Measurements from ENCODE around the gene FAM9C. TPM values are rescaled to one million over a fixed set of nuclear protein-coding genes. Genes with fewer than 3 reads are reported as not detected.

FAM9C gene
- total RNA-seq, 4 donors from 2014 or later, result 0.17 to 0.22 TPM; not detected in 2

DNA sequence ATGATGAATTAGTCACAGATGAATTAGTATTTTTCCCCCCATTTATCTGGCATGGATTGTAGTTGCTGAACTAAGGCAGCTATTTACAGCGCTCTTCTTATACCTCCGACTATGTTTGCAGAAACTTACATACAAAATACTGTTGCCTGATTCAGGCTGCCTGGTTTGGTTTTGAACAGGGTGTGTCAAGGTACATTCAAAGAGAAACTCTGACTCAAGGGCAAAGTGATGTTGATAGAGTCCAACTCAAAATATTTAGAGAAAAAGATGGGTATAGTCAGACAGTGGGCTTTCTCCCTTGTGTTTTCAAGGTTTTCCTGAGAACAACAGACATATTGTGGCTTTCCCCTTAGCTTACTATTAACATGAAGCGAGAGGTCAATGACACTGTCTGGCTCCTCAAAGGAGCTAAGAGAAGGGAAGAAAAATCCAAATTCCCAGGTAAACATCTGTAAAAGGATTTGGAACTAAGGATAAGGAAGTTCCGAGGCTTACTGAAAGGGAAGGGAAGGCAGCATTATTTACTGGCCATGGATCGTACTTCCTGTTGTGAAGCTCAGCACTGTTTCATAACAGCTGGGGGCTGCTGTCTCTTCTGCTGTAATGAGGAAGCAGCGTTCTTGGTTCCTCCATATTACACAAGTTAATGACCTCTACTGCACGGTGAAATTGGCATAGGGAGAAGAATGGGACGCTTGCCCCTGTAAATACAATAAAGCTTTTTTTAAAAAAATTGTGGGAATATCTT is 30.9 kb downstream of the FAM9C start:
- TF ChIP-seq, protein P1, sequence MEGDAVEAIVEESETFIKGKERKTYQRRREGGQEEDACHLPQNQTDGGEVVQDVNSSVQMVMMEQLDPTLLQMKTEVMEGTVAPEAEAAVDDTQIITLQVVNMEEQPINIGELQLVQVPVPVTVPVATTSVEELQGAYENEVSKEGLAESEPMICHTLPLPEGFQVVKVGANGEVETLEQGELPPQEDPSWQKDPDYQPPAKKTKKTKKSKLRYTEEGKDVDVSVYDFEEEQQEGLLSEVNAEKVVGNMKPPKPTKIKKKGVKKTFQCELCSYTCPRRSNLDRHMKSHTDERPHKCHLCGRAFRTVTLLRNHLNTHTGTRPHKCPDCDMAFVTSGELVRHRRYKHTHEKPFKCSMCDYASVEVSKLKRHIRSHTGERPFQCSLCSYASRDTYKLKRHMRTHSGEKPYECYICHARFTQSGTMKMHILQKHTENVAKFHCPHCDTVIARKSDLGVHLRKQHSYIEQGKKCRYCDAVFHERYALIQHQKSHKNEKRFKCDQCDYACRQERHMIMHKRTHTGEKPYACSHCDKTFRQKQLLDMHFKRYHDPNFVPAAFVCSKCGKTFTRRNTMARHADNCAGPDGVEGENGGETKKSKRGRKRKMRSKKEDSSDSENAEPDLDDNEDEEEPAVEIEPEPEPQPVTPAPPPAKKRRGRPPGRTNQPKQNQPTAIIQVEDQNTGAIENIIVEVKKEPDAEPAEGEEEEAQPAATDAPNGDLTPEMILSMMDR (IDR thresholded peaks at IDR 0.05; ENCODE audit: low read depth), result no peak

DNA sequence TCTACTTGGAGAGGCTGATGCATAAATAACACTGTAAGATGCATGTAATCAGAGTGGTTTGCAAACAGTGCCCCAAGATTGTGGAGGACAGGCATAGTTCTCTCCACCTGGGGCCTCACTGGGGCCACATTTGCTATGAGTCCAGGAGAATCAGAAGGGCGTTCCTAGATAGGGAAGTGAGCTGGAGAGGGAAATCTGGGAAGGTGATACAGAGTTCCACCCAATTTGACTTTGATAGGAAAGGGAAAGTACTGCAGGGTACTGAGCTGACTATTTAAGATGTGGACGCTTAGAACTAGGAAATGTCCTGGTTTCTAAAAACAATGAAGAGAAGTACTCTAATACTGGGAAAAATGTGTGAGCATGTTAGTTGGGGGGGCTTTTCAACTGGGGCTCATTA is 33.9 kb downstream of the FAM9C start:
- TF ChIP-seq, protein P1 (IDR thresholded peaks at IDR 0.05; ENCODE audit: low read depth), result no peak

- TF ChIP-seq, protein P1 (IDR thresholded peaks at IDR 0.05; ENCODE audit: low read depth), result no peak
Observed at GRCh38 chrX:13009844-13010243, 34.6 kb downstream of the FAM9C start.

DNA sequence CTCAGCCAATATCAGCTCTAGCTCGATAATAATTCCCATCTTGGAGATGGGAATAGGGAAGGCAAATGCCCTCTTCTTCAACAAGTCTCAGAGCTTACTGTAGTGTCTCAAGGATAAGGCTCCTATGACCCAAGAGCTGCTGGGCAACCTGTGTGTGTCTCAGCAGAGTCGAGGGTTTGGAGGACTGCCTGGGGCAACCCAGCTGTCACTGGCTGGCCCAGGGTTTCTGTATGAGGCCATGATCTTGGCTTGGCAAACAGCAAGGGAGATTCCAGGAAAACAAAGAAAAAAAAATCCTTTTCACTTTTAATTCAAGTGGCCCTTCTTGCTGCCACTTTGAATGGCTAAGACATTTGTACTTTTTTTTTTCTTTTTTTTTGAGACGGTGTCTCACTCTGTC is 35.1 kb downstream of the FAM9C start:
- TF ChIP-seq, protein P1 (IDR thresholded peaks at IDR 0.05; ENCODE audit: low read depth), result no peak

GRCh38 chrX:13008851-13009250 is 35.6 kb downstream of the FAM9C start:
- TF ChIP-seq, protein P1 (IDR thresholded peaks at IDR 0.05; ENCODE audit: low read depth), result no peak

DNA sequence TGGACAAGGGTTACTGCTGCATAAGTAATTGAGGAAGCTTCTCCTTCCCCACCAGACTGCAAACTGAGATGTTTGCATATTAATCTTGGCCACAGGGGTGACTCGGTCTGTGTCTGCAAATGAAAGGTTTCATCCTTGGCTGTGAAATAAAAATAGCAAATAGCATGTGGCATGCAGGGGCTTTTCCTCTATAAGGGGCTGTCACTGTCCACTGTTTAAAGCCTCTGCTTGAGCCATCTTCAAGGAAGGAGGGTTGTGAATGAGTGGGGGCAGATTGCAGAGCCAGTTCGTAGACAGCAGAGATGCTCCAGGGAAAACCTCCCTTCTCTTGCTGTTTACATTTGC is 36.3 kb downstream of the FAM9C start:
- TF ChIP-seq, protein P1 (IDR thresholded peaks at IDR 0.05; ENCODE audit: low read depth), result no peak

DNA sequence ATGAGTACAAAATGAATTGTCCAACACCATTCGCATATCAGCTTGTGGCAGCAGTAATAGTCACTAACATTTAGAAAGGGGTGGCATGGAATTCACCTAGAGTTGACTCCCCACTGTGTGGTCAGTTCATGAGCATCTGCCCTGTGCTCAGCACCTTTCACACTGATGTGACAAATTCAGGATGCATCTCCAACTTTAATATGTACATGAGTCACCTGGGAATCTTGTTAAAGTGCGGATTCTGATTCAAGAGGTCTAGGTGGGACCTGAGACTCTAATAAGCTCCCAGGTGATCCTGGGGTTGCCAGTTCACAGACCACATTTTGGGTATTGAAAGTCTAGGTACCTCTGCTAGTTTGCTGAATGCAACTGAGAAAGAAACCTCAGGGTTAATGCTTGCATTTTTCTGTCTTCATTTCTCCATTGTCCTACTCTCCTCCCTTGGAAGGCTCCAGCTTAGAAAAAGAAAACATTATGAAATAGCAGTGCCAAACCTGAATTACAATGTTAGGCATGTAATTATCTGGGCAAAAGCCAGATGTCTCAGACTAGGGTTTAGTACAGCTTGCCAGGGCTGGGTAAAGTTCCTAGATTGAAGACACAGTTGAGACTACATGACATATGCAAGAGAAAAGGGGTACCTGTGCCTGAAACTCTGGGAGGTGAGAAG is 36.8 kb downstream of the FAM9C start:
- TF ChIP-seq, protein P1 (IDR thresholded peaks at IDR 0.05; ENCODE audit: low read depth), result no peak
